NK-92 (cell line): ENCODE data around the gene PNP.
A peak's percentile ranks its signal among the peaks of the same experiment; 100 is the strongest.
"Not testable (repeated sequence)": the region's sequence is repeated elsewhere in the genome, so short reads cannot be mapped to it uniquely, and the experiment has no call there.

Source experiments
- DNase-seq: peaks from one replicate; lab custom pipeline; 2025; ENCODE audit not compliant: unreplicated experiment; lab: John Stamatoyannopoulos, UW

Gene PNP

GRCh38 chr14:20469242-20469889, at the start of gene PNP:
TSS of gene PNP (plus strand) at chr14:20469406. CDS start at chr14:20469525, 119 bp downstream.
- peak; percentile 17 for DNase-seq

GRCh38 chr14:20419419-20419818, 49.8 kb upstream of the PNP start:
- no peak for DNase-seq

- DNase-seq: no peak
Measured at GRCh38 chr14:20421267-20421666, 47.9 kb upstream of the PNP start.

GRCh38 chr14:20422886-20423285, 46.3 kb upstream of the PNP start:
- no peak for DNase-seq

GRCh38 chr14:20424851-20425250, 44.4 kb upstream of the PNP start:
- DNase-seq: no peak

- DNase-seq: no peak
Measured at GRCh38 chr14:20427231-20428009, 41.8 kb upstream of the PNP start.

GRCh38 chr14:20428010-20428365, 41.2 kb upstream of the PNP start:
- no peak for DNase-seq

GRCh38 chr14:20428802-20429201, 40.4 kb upstream of the PNP start:
- DNase-seq: no peak

GRCh38 chr14:20429801-20430669, 39.2 kb upstream of the PNP start:
- no peak for DNase-seq

GRCh38 chr14:20434701-20435581, 34.3 kb upstream of the PNP start:
- no peak for DNase-seq

GRCh38 chr14:20435582-20436362, 33.4 kb upstream of the PNP start, which contains the start of gene KLHL33:
TSS of gene KLHL33 (minus strand) at chr14:20436166. CDS start at chr14:20435811, 355 bp downstream.
- DNase-seq: no peak

- no peak for DNase-seq
Measured at GRCh38 chr14:20436363-20436755, 32.8 kb upstream of the PNP start.

- DNase-seq: no peak
Measured at GRCh38 chr14:20438664-20439063, 30.5 kb upstream of the PNP start.

GRCh38 chr14:20440465-20440864, 28.7 kb upstream of the PNP start:
- no peak for DNase-seq

GRCh38 chr14:20440882-20441281, 28.3 kb upstream of the PNP start:
- DNase-seq: no peak

- DNase-seq: no peak
Measured at GRCh38 chr14:20441461-20441860, 27.7 kb upstream of the PNP start.

- not testable (repeated sequence) for DNase-seq
Measured at GRCh38 chr14:20443650-20444049, 25.6 kb upstream of the PNP start.

GRCh38 chr14:20446889-20447288, 22.3 kb upstream of the PNP start:
- no peak for DNase-seq

- not testable (repeated sequence) for DNase-seq
Measured at GRCh38 chr14:20452831-20453230, 16.4 kb upstream of the PNP start.
